Measurements from ENCODE around the gene FEZF1. TPM values are rescaled to one million over a fixed set of nuclear protein-coding genes. Genes with fewer than 3 reads are reported as not detected.

Gene FEZF1
- total RNA-seq, 1 donor from 2014 or later = not detected

- Mint-ChIP-seq H3K4me1 (peaks cover 7% of the 10 kb centered on the region), H3K27me3 (peaks cover 59% of the 10 kb centered on the region), H3K27ac (no peak overlapping the region), H3K9me3 (no peaks in the 10 kb centered on the region), H3K4me3 (no peak overlapping the region), H3K36me3 (ENCODE audit: low read depth) (no peaks in the 10 kb centered on the region)
- intact Hi-C loops (cut with micrococcal nuclease) = no loop called here
- ChIA-PET POLR2A (no interaction called here), CTCF (no interaction called here)
- ATAC-seq (ENCODE audit: low read depth) = no peak
- TF ChIP-seq, protein P1, sequence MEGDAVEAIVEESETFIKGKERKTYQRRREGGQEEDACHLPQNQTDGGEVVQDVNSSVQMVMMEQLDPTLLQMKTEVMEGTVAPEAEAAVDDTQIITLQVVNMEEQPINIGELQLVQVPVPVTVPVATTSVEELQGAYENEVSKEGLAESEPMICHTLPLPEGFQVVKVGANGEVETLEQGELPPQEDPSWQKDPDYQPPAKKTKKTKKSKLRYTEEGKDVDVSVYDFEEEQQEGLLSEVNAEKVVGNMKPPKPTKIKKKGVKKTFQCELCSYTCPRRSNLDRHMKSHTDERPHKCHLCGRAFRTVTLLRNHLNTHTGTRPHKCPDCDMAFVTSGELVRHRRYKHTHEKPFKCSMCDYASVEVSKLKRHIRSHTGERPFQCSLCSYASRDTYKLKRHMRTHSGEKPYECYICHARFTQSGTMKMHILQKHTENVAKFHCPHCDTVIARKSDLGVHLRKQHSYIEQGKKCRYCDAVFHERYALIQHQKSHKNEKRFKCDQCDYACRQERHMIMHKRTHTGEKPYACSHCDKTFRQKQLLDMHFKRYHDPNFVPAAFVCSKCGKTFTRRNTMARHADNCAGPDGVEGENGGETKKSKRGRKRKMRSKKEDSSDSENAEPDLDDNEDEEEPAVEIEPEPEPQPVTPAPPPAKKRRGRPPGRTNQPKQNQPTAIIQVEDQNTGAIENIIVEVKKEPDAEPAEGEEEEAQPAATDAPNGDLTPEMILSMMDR (IDR thresholded peaks at IDR 0.05) = no peak
- DNase-seq = no peak
Observed at GRCh38 chr7:122311734-122312450, 7.3 kb upstream of the FEZF1 start.

DNA sequence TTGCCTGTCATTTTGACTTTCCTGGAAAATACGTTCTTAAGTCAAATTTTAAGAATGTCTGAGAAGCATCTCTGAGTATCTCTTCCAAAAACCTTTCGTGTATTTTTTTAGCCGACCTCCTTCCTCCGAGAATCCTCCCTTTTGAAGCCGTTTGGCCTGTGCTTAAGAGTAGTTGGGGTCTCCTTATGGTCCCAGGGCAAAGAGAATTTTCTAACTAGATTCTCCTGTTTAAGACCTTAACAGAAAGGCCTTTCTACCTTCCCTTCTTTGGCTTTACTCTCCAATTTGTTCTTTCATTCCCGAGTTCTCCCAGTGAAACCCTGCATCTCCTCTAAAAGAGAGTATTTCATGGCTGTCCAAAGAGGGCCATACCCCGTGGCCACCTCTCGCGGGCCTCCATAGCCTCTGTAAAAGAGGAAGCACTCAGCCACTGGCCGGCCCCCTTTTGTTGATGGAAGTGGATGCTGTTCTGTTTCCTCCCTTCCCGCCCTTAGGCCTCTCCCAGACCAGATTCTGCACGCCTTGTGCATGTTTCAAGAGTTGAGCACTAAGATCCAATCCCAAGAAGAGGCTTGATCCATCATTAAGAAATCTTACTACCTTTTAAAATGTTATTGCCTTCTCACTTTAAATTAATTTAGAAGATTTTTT lies 6.6 kb upstream of the FEZF1 start:
- Mint-ChIP-seq H3K4me1 (peaks cover 7% of the 10 kb centered on the region), H3K9me3 (no peaks in the 10 kb centered on the region), H3K27me3 (peaks cover 62% of the 10 kb centered on the region), H3K4me3 (no peak overlapping the region), H3K27ac (no peak overlapping the region), H3K36me3 (ENCODE audit: low read depth) (no peaks in the 10 kb centered on the region)
- TF ChIP-seq, protein P1 (IDR thresholded peaks at IDR 0.05) = no peak
- ChIA-PET CTCF (no interaction called here), POLR2A (no interaction called here)
- DNase-seq (no peak), ATAC-seq (ENCODE audit: low read depth) (no peak)
- intact Hi-C loops (cut with micrococcal nuclease) = no loop called here

GRCh38 chr7:122310119-122311021 lies 5.8 kb upstream of the FEZF1 start:
- ChIA-PET CTCF (no interaction called here), POLR2A (no interaction called here)
- intact Hi-C loops (cut with micrococcal nuclease) = no loop called here
- Mint-ChIP-seq H3K9me3 (no peaks in the 10 kb centered on the region), H3K4me3 (no peak overlapping the region), H3K27me3 (peaks cover 59% of the 10 kb centered on the region), H3K36me3 (ENCODE audit: low read depth) (no peaks in the 10 kb centered on the region), H3K27ac (no peak overlapping the region), H3K4me1 (peaks cover 7% of the 10 kb centered on the region)
- TF ChIP-seq, protein P1 (IDR thresholded peaks at IDR 0.05) = no peak
- no peak for DNase-seq
- ATAC-seq (ENCODE audit: low read depth) = no peak

DNA sequence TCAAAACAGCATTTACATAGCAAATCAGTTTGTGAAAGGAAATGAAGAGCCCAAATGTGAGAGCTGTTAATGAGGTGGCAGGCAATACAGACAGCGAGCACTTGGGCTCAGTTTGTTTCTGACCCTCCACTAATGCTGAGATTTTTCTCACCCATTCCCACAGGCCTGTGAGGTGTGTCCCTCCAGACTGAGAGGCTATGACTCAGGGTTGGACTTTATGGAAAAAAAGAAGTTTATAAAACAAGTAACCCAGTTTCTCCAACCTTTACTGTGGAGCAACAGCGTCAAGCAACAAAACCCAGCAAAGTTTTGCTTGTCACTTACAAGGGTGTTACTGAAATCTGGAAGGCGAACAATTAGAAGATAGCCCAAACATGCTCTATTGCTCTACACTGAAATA lies 4.9 kb upstream of the FEZF1 start:
- no peak for ATAC-seq (ENCODE audit: low read depth)
- Mint-ChIP-seq H3K4me1 (peaks cover 7% of the 10 kb centered on the region), H3K27ac (no peak overlapping the region), H3K4me3 (no peak overlapping the region), H3K9me3 (no peaks in the 10 kb centered on the region), H3K27me3 (peaks cover 59% of the 10 kb centered on the region), H3K36me3 (ENCODE audit: low read depth) (no peaks in the 10 kb centered on the region)
- ChIA-PET CTCF (no interaction called here), POLR2A (no interaction called here)
- DNase-seq = no peak
- TF ChIP-seq, protein P1 (IDR thresholded peaks at IDR 0.05) = no peak
- intact Hi-C loops (cut with micrococcal nuclease) = no loop called here

- ATAC-seq (ENCODE audit: low read depth) (no peak), DNase-seq (no peak)
- H3K27ac Mint-ChIP-seq = no peak overlapping the region
- H3K27me3 Mint-ChIP-seq = peaks cover 62% of the 10 kb centered on the region
- intact Hi-C loops (cut with micrococcal nuclease) = no loop called here
- H3K36me3 Mint-ChIP-seq (ENCODE audit: low read depth) = no peaks in the 10 kb centered on the region
- H3K9me3 Mint-ChIP-seq = no peaks in the 10 kb centered on the region
- CTCF ChIA-PET = no interaction called here
- no peak overlapping the region for H3K4me3 Mint-ChIP-seq
- peaks cover 7% of the 10 kb centered on the region for H3K4me1 Mint-ChIP-seq
- TF ChIP-seq, protein P1 (IDR thresholded peaks at IDR 0.05) = no peak
- POLR2A ChIA-PET = no interaction called here
Observed at GRCh38 chr7:122307228-122307621, 2.7 kb upstream of the FEZF1 start.
